ENCODE data around the gene ZC3HAV1. TPM values are rescaled to one million over a fixed set of nuclear protein-coding genes. Genes with fewer than 3 reads are reported as not detected.

Gene ZC3HAV1
- total RNA-seq, 4 donors from 2014 or later, result 24.4 to 29.7 (median 27.6) TPM

DNA sequence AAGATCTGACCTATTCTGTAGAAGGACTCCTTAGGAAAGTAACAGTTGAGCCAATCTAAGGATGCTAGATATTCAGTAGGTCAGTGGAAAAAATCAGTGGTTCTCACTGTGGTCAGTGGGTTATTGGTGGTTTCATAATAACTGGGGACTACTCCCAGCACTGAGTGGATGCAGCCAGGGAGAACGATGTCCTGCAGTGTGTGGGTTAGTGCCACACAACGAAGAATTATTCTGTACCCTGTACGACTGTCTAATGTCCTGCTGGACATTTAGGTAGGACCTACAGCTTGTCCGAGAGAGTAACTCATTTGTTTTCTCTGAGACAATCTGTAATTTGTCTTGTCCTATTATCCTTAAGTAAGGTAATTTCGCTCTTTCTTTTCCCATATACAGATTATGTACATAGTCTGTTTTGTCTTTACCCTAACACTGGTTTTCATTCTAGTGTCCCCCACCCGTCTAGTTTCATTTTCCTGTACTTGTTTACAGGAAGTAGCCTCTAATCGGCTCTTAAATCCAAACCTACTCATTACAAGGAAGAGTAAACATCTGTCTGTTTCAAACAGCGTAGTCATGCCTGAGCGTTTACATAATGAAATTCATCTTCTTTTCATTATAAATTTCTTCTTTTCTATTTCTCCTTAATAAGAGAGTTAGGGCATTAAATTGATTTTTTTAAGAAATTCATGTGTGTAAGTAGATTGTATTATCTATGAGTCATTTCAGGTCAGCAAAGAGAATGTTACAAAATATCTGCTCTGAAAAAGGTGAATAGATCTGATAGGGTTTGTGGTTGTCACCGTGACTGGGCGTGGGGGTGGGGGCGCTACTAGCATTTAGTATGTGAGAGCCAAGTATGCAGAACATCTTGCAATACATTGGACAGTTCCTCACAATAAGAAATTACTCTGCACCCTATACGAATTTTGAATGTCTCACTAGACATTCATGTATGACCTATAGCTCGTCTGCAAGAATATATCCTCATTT, 65.4 kb downstream of the ZC3HAV1 start:
- TF ChIP-seq, protein P1, sequence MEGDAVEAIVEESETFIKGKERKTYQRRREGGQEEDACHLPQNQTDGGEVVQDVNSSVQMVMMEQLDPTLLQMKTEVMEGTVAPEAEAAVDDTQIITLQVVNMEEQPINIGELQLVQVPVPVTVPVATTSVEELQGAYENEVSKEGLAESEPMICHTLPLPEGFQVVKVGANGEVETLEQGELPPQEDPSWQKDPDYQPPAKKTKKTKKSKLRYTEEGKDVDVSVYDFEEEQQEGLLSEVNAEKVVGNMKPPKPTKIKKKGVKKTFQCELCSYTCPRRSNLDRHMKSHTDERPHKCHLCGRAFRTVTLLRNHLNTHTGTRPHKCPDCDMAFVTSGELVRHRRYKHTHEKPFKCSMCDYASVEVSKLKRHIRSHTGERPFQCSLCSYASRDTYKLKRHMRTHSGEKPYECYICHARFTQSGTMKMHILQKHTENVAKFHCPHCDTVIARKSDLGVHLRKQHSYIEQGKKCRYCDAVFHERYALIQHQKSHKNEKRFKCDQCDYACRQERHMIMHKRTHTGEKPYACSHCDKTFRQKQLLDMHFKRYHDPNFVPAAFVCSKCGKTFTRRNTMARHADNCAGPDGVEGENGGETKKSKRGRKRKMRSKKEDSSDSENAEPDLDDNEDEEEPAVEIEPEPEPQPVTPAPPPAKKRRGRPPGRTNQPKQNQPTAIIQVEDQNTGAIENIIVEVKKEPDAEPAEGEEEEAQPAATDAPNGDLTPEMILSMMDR (IDR thresholded peaks at IDR 0.05; ENCODE audit: low read depth), result no peak

DNA sequence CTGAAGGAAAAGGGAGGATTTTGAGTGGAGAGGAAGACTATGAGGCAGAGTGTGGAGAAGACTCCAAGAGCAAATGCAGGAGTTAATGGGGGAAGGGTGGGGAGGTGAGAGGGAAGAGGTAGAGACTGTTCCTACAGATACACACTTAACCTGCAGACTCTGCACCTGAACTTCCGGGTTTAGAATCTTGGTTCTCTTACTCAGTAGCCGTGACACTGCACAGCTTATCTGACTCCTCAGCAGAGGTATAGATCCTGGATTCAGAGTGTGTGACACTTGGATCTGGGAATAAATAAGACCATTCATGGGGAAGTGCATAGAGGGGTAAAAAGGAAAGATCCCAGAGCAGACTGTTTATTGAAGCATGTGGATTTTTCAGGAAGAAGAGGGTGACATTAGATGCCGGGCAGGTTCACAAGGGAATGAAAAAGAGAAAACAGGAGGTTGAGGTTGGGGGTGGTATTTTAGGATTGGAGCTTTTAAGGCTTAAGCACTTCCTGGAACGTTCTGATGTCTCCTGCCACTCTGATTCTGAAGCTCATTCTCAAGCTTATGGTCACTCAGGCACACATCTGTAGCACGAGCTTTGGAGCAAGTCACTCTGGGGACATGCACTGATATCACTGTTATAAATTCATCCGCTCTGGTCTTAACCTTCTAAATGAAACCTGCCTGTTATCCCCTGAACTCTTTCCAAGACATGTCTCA, 68.0 kb downstream of the ZC3HAV1 start:
- TF ChIP-seq, protein P1 (IDR thresholded peaks at IDR 0.05; ENCODE audit: low read depth), result no peak

DNA sequence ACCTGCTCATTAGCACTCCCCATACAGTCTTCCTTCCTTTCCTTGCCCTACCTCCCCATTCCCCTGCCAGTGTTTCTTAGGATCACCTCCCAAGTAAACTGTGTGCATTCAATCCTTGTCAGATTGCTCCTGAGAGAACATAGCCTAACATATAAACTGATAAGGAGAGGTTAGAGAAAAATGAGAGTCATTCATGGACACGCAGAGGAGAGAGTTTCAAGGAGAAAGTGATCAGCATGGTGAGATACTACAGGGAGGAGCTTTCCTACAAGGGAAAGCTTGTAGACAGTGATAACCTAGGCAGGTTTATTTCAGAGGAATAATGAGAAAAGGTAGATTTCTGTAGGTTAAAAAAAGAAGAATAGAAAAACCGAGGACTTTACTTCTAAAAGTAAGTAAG, 70.8 kb downstream of the ZC3HAV1 start:
- TF ChIP-seq, protein P1 (IDR thresholded peaks at IDR 0.05; ENCODE audit: low read depth), result no peak

DNA sequence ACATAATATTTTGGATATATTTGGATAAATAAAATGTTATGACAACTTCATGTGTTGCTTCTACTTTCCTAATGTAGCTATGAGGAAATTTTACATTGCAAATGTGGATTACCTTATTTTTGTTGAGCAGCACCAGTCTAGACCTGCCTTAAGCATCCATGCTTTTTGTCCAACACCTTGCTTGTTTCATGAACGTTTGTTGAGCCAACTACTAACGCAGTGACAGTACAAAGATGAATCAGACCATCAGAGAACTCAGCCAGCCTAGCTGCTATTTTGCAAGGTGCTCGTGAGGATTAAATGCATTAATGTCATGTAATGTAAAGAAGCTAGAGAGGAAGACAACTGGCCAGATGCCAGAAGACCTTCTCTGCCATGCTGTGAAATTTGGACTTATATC, 72.6 kb downstream of the ZC3HAV1 start:
- TF ChIP-seq, protein P1 (IDR thresholded peaks at IDR 0.05; ENCODE audit: low read depth), result no peak

DNA sequence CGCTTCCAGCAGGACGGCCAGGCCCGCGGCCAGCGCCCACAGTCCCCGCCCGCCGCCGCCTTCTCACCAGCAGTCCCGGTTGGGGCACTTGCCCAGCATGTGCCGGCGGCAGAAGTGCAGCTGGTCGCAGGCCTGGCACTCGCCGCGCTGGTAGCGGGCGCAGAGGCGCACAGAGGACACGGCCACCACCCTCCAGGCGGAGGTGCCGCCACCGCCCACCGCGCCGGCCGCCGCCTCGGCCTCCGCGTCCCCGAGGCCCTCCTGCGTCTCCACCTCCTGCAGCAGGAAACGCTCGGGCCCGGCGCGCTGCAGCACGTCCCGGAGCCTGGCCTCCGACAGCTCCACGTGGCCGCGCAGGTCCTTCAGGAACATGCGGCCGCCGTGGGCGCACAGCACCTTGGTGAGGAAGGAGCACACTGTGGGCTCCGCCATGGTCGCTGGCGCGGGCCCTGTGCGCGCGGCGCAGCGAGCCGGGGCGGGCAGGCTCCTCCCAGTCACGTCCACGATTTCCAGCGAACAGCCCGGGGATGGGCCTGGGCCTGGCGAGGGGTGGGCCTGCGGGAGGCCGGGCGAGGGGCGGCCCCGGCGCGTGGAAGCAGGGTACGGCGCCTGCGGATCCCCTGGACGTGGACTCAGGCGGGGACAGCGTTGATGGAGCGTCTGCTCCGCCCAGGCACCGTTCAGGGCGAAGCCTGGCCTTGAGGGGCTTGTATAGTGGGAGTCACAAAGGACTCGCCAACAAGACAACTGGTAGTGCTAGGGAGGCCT, 73.8 kb downstream of the ZC3HAV1 start, which contains the start of gene ZC3HAV1L:
TSS of gene ZC3HAV1L (minus strand) at position 457 of the 768 bp plus-strand sequence. CDS start at position 432, 25 bp downstream.
- TF ChIP-seq, protein P1 (IDR thresholded peaks at IDR 0.05; ENCODE audit: low read depth), result no peak

DNA sequence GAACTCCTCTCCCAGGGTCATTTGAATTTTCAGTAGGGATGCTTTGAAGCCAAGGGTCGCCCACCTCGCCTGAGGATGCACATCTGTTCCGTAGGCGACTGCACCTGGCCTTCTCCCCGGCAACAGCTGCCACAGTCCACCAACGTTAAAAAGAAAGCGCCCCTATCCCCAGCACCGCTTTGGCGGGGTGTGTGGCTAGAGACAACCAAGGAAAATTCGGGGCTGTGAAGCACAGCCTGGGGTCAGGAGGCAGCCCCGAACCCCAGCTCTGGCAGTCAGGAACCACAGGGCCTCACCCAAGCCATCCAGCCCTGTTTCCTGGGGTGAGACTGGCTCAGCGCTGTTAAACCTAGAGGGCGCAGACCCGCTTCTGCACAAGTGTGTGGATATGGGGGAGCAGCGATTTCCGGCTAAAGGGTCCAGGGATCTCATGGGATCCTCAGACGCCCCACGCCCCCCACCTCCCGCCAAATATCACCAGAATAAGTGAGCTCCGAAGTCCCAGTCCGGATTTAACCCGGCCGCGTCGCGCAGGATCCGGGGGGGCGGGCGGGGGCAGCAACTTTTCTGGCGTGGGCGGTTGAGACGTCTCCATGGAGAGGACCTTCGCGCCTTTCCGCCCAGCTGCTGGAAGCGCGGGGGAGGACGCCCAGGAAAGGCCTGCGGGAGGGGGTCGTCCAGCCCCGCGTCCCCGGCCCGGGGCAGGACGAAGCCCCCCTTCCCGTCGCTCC, 74.5 kb downstream of the ZC3HAV1 start:
- TF ChIP-seq, protein P1 (IDR thresholded peaks at IDR 0.05; ENCODE audit: low read depth), result no peak
